ENCODE data around the gene CHRNA3.

GRCh38 chr15:78641102-78641748 is 20.4 kb upstream of the CHRNA3 start, which contains the start of gene CHRNB4:
- no peak for TF ChIP-seq CTCF (IDR thresholded peaks at IDR 0.05; ENCODE audit: insufficient read depth, low read length, poor library complexity, severe bottlenecking)
- no peak for TF ChIP-seq EZH2phosphoT487 (conservative IDR thresholded peaks at IDR 0.05; ENCODE audit: low read length)
